AG09309 (cell line): Measurements from ENCODE around the gene TTC28.

Experiments
- DNase-seq: peaks from one replicate; pipeline ENCODE4 v3.0.0-alpha.2; 2010; ENCODE audit warnings: low read depth
- H3K4me3 ChIP-seq: 2 replicates; pipeline ENCODE4 v1.5.1; 2011; ENCODE audit warnings: mild to moderate bottlenecking, low read depth, low read length, moderate library complexity; ENCODE audit not compliant: control insufficient read depth
- TF ChIP-seq, protein P1 (sequence below): IDR thresholded peaks from 2 replicates; pipeline ENCODE4 v1.5.1; 2011; ENCODE audit warnings: mild to moderate bottlenecking, low read depth, low read length, inconsistent platforms; ENCODE audit not compliant: insufficient read depth, control insufficient read depth; ENCODE audit errors: missing control alignments

Gene TTC28

GRCh38 chr22:28408709-28409108, 270.9 kb downstream of the TTC28 start:
- TF ChIP-seq, protein P1, sequence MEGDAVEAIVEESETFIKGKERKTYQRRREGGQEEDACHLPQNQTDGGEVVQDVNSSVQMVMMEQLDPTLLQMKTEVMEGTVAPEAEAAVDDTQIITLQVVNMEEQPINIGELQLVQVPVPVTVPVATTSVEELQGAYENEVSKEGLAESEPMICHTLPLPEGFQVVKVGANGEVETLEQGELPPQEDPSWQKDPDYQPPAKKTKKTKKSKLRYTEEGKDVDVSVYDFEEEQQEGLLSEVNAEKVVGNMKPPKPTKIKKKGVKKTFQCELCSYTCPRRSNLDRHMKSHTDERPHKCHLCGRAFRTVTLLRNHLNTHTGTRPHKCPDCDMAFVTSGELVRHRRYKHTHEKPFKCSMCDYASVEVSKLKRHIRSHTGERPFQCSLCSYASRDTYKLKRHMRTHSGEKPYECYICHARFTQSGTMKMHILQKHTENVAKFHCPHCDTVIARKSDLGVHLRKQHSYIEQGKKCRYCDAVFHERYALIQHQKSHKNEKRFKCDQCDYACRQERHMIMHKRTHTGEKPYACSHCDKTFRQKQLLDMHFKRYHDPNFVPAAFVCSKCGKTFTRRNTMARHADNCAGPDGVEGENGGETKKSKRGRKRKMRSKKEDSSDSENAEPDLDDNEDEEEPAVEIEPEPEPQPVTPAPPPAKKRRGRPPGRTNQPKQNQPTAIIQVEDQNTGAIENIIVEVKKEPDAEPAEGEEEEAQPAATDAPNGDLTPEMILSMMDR, result no peak
- H3K4me3 ChIP-seq, result no peak overlapping the region
- DNase-seq, result no peak

GRCh38 chr22:28407645-28408044, 272.0 kb downstream of the TTC28 start:
- TF ChIP-seq, protein P1, result no peak
- H3K4me3 ChIP-seq, result no peak overlapping the region
- DNase-seq, result no peak

DNA sequence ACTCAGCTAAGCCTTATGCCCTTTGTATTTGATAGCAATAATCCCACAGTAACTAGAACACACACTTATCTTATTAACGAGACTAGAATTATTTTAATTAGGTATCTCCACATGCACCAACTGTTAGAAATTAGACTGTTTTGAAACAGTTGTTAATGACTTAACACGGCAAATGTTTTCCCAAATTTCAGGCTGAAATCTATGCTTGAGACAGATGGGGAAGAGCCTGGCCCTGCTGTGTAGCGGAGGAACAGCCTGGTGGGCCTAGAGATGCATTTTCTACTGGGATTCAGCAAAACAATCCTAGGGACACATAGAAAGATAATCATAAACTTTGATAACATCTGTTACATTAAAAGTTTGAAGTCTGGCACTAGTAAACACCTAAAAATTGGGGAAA, 273.4 kb downstream of the TTC28 start:
- TF ChIP-seq, protein P1, result no peak
- H3K4me3 ChIP-seq, result no peak overlapping the region
- DNase-seq, result no peak

GRCh38 chr22:28405588-28405987, 274.1 kb downstream of the TTC28 start:
- no peak overlapping the region for H3K4me3 ChIP-seq
- DNase-seq, result no peak
- TF ChIP-seq, protein P1, result no peak

DNA sequence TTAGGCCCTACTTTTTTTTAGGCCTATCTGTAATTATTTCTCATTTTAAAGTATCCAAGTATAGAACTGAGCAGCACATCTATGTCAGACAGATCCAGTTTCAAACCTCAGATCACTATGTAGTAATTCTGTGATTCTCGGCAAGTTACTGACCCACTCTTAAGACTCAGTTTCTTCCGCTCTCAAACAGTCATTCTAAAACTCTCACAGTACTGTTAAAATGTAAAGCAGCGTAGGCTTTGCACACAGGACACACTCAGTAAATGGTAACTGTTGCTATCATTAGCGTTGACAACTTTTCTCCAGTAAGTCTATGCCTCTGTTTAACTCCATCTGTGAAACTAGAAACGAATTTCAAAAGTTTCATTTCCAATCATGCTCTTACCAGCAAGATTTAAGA, 277.1 kb downstream of the TTC28 start:
- TF ChIP-seq, protein P1, result no peak
- DNase-seq, result no peak
- no peak overlapping the region for H3K4me3 ChIP-seq

- TF ChIP-seq, protein P1, result no peak
- no peak for DNase-seq
- H3K4me3 ChIP-seq, result no peak overlapping the region
Observed at GRCh38 chr22:28402060-28402459, 277.6 kb downstream of the TTC28 start.

GRCh38 chr22:28398981-28399380, 280.7 kb downstream of the TTC28 start:
- H3K4me3 ChIP-seq, result no peak overlapping the region
- TF ChIP-seq, protein P1, result no peak
- DNase-seq, result no peak
